ENCODE results near the gene SEC62.
"Not testable (repeated sequence)": the region's sequence is repeated elsewhere in the genome, so short reads cannot be mapped to it uniquely, and the experiment has no call there.

Gene SEC62

GRCh38 chr3:170019306-170019705 is 52.7 kb downstream of the SEC62 start:
- DNase-seq = not testable (repeated sequence)

- no peak for DNase-seq
These were observed 54.5 kb downstream of the SEC62 start for GRCh38 chr3:170021083-170021482.

- no peak for DNase-seq
These were observed 55.7 kb downstream of the SEC62 start for GRCh38 chr3:170022336-170022735.

- no peak for DNase-seq
These were observed 56.6 kb downstream of the SEC62 start for GRCh38 chr3:170023165-170023564.

GRCh38 chr3:170024581-170024980 is 58.0 kb downstream of the SEC62 start:
- no peak for DNase-seq

- DNase-seq = no peak
These were observed 60.9 kb downstream of the SEC62 start for GRCh38 chr3:170027233-170028102.

- no peak for DNase-seq
These were observed 66.9 kb downstream of the SEC62 start for GRCh38 chr3:170033489-170033888.

- peak; percentile 44 for DNase-seq
These were observed 71.1 kb downstream of the SEC62 start, which contains the start of gene GPR160 for GRCh38 chr3:170037463-170038433. Gene GPR160, plus strand, starts transcription at chr3:170037995. Its CDS starts 45,978 bp downstream, at chr3:170083973.

- DNase-seq = no peak
These were observed 72.0 kb downstream of the SEC62 start for GRCh38 chr3:170038434-170039110.

- no peak for DNase-seq
These were observed 73.8 kb downstream of the SEC62 start for GRCh38 chr3:170040418-170040817.

GRCh38 chr3:170043506-170043905 is 76.9 kb downstream of the SEC62 start:
- no peak for DNase-seq

- DNase-seq = no peak
These were observed 77.7 kb downstream of the SEC62 start for GRCh38 chr3:170044271-170044670.

GRCh38 chr3:170044795-170045244 is 78.2 kb downstream of the SEC62 start:
- DNase-seq = no peak

- no peak for DNase-seq
These were observed 79.9 kb downstream of the SEC62 start for GRCh38 chr3:170046269-170047132.

- DNase-seq = no peak
These were observed 80.5 kb downstream of the SEC62 start for GRCh38 chr3:170047133-170047404.

All from NCI-H1694 (cell line).